Measurements from ENCODE around the gene ARGFX. TPM values are rescaled to one million over a fixed set of nuclear protein-coding genes. Genes with fewer than 3 reads are reported as not detected.

The ARGFX gene
- total and polyA plus RNA-seq, 2 of the 13 experiments (the other 11 are each of a cell fraction or from before 2014, with no cell fraction given): not detected

- 50% methylated on average over 5 of the region's 5 CpGs for WGBS (ENCODE audit: low lambda C conversion rate)
- no peaks in the 10 kb centered on the region for H3K36me3 ChIP-seq (replicated peaks in 1 of 2; ENCODE audit: control insufficient read depth in 1 of 2, insufficient read depth in 2 of 2, low read length in 2 of 2)
- no peak for DNase-seq (ENCODE audit: low spot score)
- FAIRE-seq: no peak
- H3K79me2 ChIP-seq (ENCODE audit: insufficient read depth, low read length): no peaks in the 10 kb centered on the region
- intact Hi-C loops (cut with micrococcal nuclease; ENCODE audit: unreplicated experiment): no loop called here
- BruUV-seq (replicated peaks): no TSS peak
- POLR2A ChIA-PET: no interaction called here
- H3K9me3 ChIP-seq (ENCODE audit: low read length): no peaks in the 10 kb centered on the region
- peaks cover 3% of the 10 kb centered on the region for H3K4me1 ChIP-seq (ENCODE audit: insufficient read depth, low read length)
- no peak for TF ChIP-seq ZNF678 (CRISPR knock-in tag; IDR thresholded peaks at IDR 0.05)
- no peak for TF ChIP-seq SYNCRIP (IDR thresholded peaks at IDR 0.05; ENCODE audit: insufficient read depth, low read depth, low read length)
- no peak for TF ChIP-seq TCF7L2 (IDR thresholded peaks at IDR 0.05; ENCODE audit: low read depth, low read length)
- no peak for TF ChIP-seq MYC (CRISPR knock-in tag; IDR thresholded peaks at IDR 0.05; ENCODE audit: borderline replicate concordance)
- no peak for TF ChIP-seq BRCA1 (CRISPR knock-in tag; IDR thresholded peaks at IDR 0.05)
- no peak for TF ChIP-seq ZNF333 (CRISPR knock-in tag; IDR thresholded peaks at IDR 0.05; ENCODE audit: borderline replicate concordance)
- in situ Hi-C loops (cut with HindIII; ENCODE audit: extremely low pct_ligation_motif_present, low pct_unique_long_range_greater_than_20kb): loop anchor here (25.0 kb wide), 1 partner anchor 1130 kb away; the partner anchor contains the start of gene PARP14
- no peak overlapping the region for H3K4me2 ChIP-seq (ENCODE audit: low read depth, low read length)
- H3K9ac ChIP-seq (ENCODE audit: insufficient read depth, low read depth, low read length): no peak overlapping the region
- CTCF ChIA-PET (ENCODE audit: low intra/inter-chr PET ratio, low total read pairs): no interaction called here
- H4K20me1 ChIP-seq (ENCODE audit: insufficient read depth, low read length): no peaks in the 10 kb centered on the region
- ATAC-seq: no peak
- H3K27me3 ChIP-seq (ENCODE audit: control insufficient read depth in 1 of 2, insufficient read depth in 2 of 2, low read length in 2 of 2): peaks cover 0 to 3% of the 10 kb centered on the region in 2 experiments; a peak in 1 of 5 replicates
- no peak overlapping the region for H2AFZ ChIP-seq (ENCODE audit: low read length)
- H3K4me3 ChIP-seq (replicated peaks in 1 of 3; ENCODE audit: insufficient read depth in 1 of 3, low read depth in 2 of 3, low read length in 3 of 3): no peak overlapping the region
- no peak overlapping the region for H3K27ac ChIP-seq (ENCODE audit: extremely low read length, insufficient read depth, low read length)
These were observed 10.3 kb upstream of the ARGFX start for GRCh38 chr3:121557426-121557934.

GRCh38 chr3:121562148-121562547 is 5.6 kb upstream of the ARGFX start:
- Histone ChIP-seq H3K27ac (ENCODE audit: extremely low read length, insufficient read depth, low read length) (no peak overlapping the region), H3K36me3 (replicated peaks in 1 of 2; ENCODE audit: control insufficient read depth in 1 of 2, insufficient read depth in 2 of 2, low read length in 2 of 2) (no peaks in the 10 kb centered on the region), H3K79me2 (ENCODE audit: insufficient read depth, low read length) (no peaks in the 10 kb centered on the region), H3K4me3 (replicated peaks in 1 of 3; ENCODE audit: insufficient read depth in 1 of 3, low read depth in 2 of 3, low read length in 3 of 3) (no peak overlapping the region), H2AFZ (ENCODE audit: low read length) (no peak overlapping the region), H3K9ac (ENCODE audit: insufficient read depth, low read depth, low read length) (no peak overlapping the region), H4K20me1 (ENCODE audit: insufficient read depth, low read length) (no peaks in the 10 kb centered on the region), H3K27me3 (ENCODE audit: control insufficient read depth in 1 of 2, insufficient read depth in 2 of 2, low read length in 2 of 2) (no peaks in the 10 kb centered on the region), H3K4me1 (ENCODE audit: insufficient read depth, low read length) (no peaks in the 10 kb centered on the region; the same call in 1 of the 2 replicates), H3K9me3 (ENCODE audit: low read length) (no peaks in the 10 kb centered on the region), H3K4me2 (ENCODE audit: low read depth, low read length) (no peak overlapping the region)
- ChIA-PET POLR2A (no interaction called here), CTCF (ENCODE audit: low intra/inter-chr PET ratio, low total read pairs) (no interaction called here)
- in situ Hi-C loops (cut with HindIII; ENCODE audit: extremely low pct_ligation_motif_present, low pct_unique_long_range_greater_than_20kb): loop anchor here (25.0 kb wide), 1 partner anchor 1125 kb away; the partner anchor contains the start of gene PARP14
- DNase-seq (ENCODE audit: low spot score): no peak
- ATAC-seq: no peak; the same call in 1 of the 3 replicates
- no TSS peak for BruUV-seq (replicated peaks)
- no peak for FAIRE-seq
- intact Hi-C loops (cut with micrococcal nuclease; ENCODE audit: unreplicated experiment): no loop called here
- no peak for TF ChIP-seq AGO2 (optimal IDR thresholded peaks at IDR 0.05; ENCODE audit: low read depth, low read length)
- no peak for TF ChIP-seq CSRNP2 (CRISPR knock-in tag; conservative IDR thresholded peaks at IDR 0.05; ENCODE audit: low read depth)
- no peak for TF ChIP-seq ZFP41 (CRISPR knock-in tag; IDR thresholded peaks at IDR 0.05; ENCODE audit: borderline replicate concordance)
- no peak for TF ChIP-seq CBX5 (CRISPR knock-in tag; IDR thresholded peaks at IDR 0.05; ENCODE audit: borderline replicate concordance)
- no peak for TF ChIP-seq ETV5 (CRISPR knock-in tag; IDR thresholded peaks at IDR 0.05; ENCODE audit: borderline replicate concordance)
- no peak for TF ChIP-seq ZMYM3 (CRISPR knock-in tag; IDR thresholded peaks at IDR 0.05)
- no peak for TF ChIP-seq HDAC6 (IDR thresholded peaks at IDR 0.05; ENCODE audit: low read depth, low read length)
- TF ChIP-seq ZNF317 (CRISPR knock-in tag; IDR thresholded peaks at IDR 0.05): no peak
- no peak for TF ChIP-seq KLF13 (CRISPR knock-in tag; IDR thresholded peaks at IDR 0.05)
- TF ChIP-seq MEIS2 (CRISPR knock-in tag; IDR thresholded peaks at IDR 0.05): no peak
- no peak for TF ChIP-seq TFDP1 (CRISPR knock-in tag; IDR thresholded peaks at IDR 0.05; ENCODE audit: borderline replicate concordance)
- no peak for TF ChIP-seq REPIN1 (CRISPR knock-in tag; IDR thresholded peaks at IDR 0.05; ENCODE audit: borderline replicate concordance, low read depth)

Data from HepG2 (cell line).